HEK293 (cell line): ENCODE measurements around the gene CHCHD6.

Experiments
- BCL11A ChIP-seq: fragments of 450-650 bp; formaldehyde crosslinking; IDR thresholded peaks from 2 replicates; pipeline ENCODE4 v1.5.1; 2016; ENCODE audit warnings: low read depth, missing biosample characterization, missing genetic modification characterization
- BCL11B ChIP-seq: fragments of 450-650 bp; formaldehyde crosslinking; IDR thresholded peaks from 2 replicates; pipeline ENCODE4 v1.5.1; 2016; ENCODE audit warnings: low read depth, missing biosample characterization, missing genetic modification characterization
- FEZF1 ChIP-seq: fragments of 450-650 bp; formaldehyde crosslinking; IDR thresholded peaks from 2 replicates; pipeline ENCODE4 v1.5.1; 2016; ENCODE audit warnings: missing biosample characterization, missing genetic modification characterization
- GLIS2 ChIP-seq: fragments of 450-650 bp; formaldehyde crosslinking; IDR thresholded peaks from 2 replicates; pipeline ENCODE4 v1.5.1; 2016; ENCODE audit warnings: missing biosample characterization, missing genetic modification characterization
- KLF10 ChIP-seq: fragments of 450-650 bp; IDR thresholded peaks from 2 replicates; pipeline ENCODE4 v1.5.1; 2018; ENCODE audit warnings: missing biosample characterization, mild to moderate bottlenecking, missing genetic modification characterization
- KLF9 ChIP-seq: fragments of 450-650 bp; formaldehyde crosslinking; IDR thresholded peaks from 2 replicates; pipeline ENCODE4 v1.5.1; 2016; ENCODE audit warnings: missing biosample characterization, missing genetic modification characterization, low read depth
- MEIS1 ChIP-seq: sonication (generic); formaldehyde crosslinking; IDR thresholded peaks from 2 replicates; pipeline ENCODE4 v1.8.1; 2022; ENCODE audit warnings: missing genetic modification reagents, mild to moderate bottlenecking, borderline replicate concordance
- SALL2 ChIP-seq: fragments of 450-650 bp; formaldehyde crosslinking; IDR thresholded peaks from 2 replicates; pipeline ENCODE4 v1.5.0; 2017; ENCODE audit warnings: missing biosample characterization, mild to moderate bottlenecking, missing genetic modification characterization, borderline replicate concordance
- SP3 ChIP-seq: fragments of 450-650 bp; formaldehyde crosslinking; IDR thresholded peaks from 2 replicates; pipeline ENCODE4 v1.5.1; 2016; ENCODE audit warnings: missing biosample characterization, missing genetic modification characterization
- SP7 ChIP-seq: fragments of 450-650 bp; formaldehyde crosslinking; IDR thresholded peaks from 2 replicates; pipeline ENCODE4 v1.5.1; 2016; ENCODE audit warnings: missing biosample characterization, missing genetic modification characterization
- WT1 ChIP-seq: fragments of 450-650 bp; formaldehyde crosslinking; IDR thresholded peaks from 2 replicates; pipeline ENCODE4 v1.5.1; 2016; ENCODE audit warnings: missing biosample characterization, missing genetic modification characterization
- ZBTB7A ChIP-seq: fragments of 450-650 bp; formaldehyde crosslinking; IDR thresholded peaks from 2 replicates; pipeline ENCODE4 v1.5.1; 2016; ENCODE audit warnings: low read depth, missing biosample characterization, missing genetic modification characterization
- ZBTB8A ChIP-seq: fragments of 450-650 bp; formaldehyde crosslinking; IDR thresholded peaks from 2 replicates; pipeline ENCODE4 v1.5.1; 2016; ENCODE audit warnings: missing biosample characterization, missing genetic modification characterization
- ZFP41 ChIP-seq: fragments of 450-650 bp; formaldehyde crosslinking; IDR thresholded peaks from 2 replicates; pipeline ENCODE4 v1.5.1; 2016; ENCODE audit warnings: missing biosample characterization, missing genetic modification characterization, borderline replicate concordance
- ZNF140 ChIP-seq: fragments of 450-650 bp; formaldehyde crosslinking; IDR thresholded peaks from 2 replicates; pipeline ENCODE4 v1.5.1; 2016; ENCODE audit warnings: missing biosample characterization, missing genetic modification characterization
- ZNF169 ChIP-seq: fragments of 450-650 bp; formaldehyde crosslinking; IDR thresholded peaks from 2 replicates; pipeline ENCODE4 v1.5.1; 2016; ENCODE audit warnings: missing biosample characterization, missing genetic modification characterization
- ZNF311 ChIP-seq: fragments of 450-650 bp; formaldehyde crosslinking; IDR thresholded peaks from 2 replicates; pipeline ENCODE4 v1.5.1; 2017; ENCODE audit warnings: missing biosample characterization, missing genetic modification characterization, borderline replicate concordance
- ZNF324 ChIP-seq: fragments of 450-650 bp; formaldehyde crosslinking; IDR thresholded peaks from 2 replicates; pipeline ENCODE4 v1.5.1; 2016; ENCODE audit warnings: missing biosample characterization, missing genetic modification characterization
- ZNF335 ChIP-seq: fragments of 450-650 bp; formaldehyde crosslinking; conservative IDR thresholded peaks from 2 replicates; pipeline ENCODE4 v1.5.1; 2016; ENCODE audit warnings: missing biosample characterization, missing genetic modification characterization
- ZNF341 ChIP-seq: fragments of 450-650 bp; formaldehyde crosslinking; IDR thresholded peaks from 2 replicates; pipeline ENCODE4; 2016; ENCODE audit warnings: low read depth, missing biosample characterization, missing genetic modification characterization
- ZNF404 ChIP-seq: fragments of 450-650 bp; formaldehyde crosslinking; IDR thresholded peaks from 2 replicates; pipeline ENCODE4 v1.5.1; 2017; ENCODE audit warnings: missing biosample characterization, missing genetic modification characterization
- ZNF510 ChIP-seq: fragments of 450-650 bp; formaldehyde crosslinking; IDR thresholded peaks from 2 replicates; pipeline ENCODE4 v1.5.1; 2018; ENCODE audit warnings: mild to moderate bottlenecking, missing genetic modification characterization, missing biosample characterization; ENCODE audit not compliant: insufficient replicate concordance
- ZNF514 ChIP-seq: fragments of 450-650 bp; formaldehyde crosslinking; IDR thresholded peaks from 2 replicates; pipeline ENCODE4 v1.5.1; 2016; ENCODE audit warnings: missing biosample characterization, missing genetic modification characterization
- ZNF521 ChIP-seq: fragments of 450-650 bp; formaldehyde crosslinking; IDR thresholded peaks from 2 replicates; pipeline ENCODE4 v1.5.1; 2017; ENCODE audit warnings: missing biosample characterization, mild to moderate bottlenecking, missing genetic modification characterization
- ZNF585B ChIP-seq: fragments of 450-650 bp; formaldehyde crosslinking; IDR thresholded peaks from 2 replicates; pipeline ENCODE4 v1.5.1; 2016; ENCODE audit warnings: missing biosample characterization, missing genetic modification characterization
- ZNF596 ChIP-seq: fragments of 450-650 bp; IDR thresholded peaks from 2 replicates; pipeline ENCODE4 v1.5.0; 2018; ENCODE audit warnings: missing biosample characterization, mild to moderate bottlenecking, missing genetic modification characterization, moderate library complexity
- ZNF621 ChIP-seq: fragments of 450-650 bp; formaldehyde crosslinking; IDR thresholded peaks from 2 replicates; pipeline ENCODE4 v1.5.1; 2017; ENCODE audit warnings: missing biosample characterization, missing genetic modification characterization
- ZNF707 ChIP-seq: fragments of 450-650 bp; formaldehyde crosslinking; IDR thresholded peaks from 2 replicates; pipeline ENCODE4 v1.5.1; 2016; ENCODE audit warnings: missing biosample characterization, missing genetic modification characterization
- ZNF747 ChIP-seq: fragments of 450-650 bp; formaldehyde crosslinking; IDR thresholded peaks from 2 replicates; pipeline ENCODE4 v1.5.1; 2016; ENCODE audit warnings: missing biosample characterization, missing genetic modification characterization
- ZNF76 ChIP-seq: fragments of 450-650 bp; formaldehyde crosslinking; IDR thresholded peaks from 2 replicates; pipeline ENCODE4; 2016; ENCODE audit warnings: low read depth, missing biosample characterization, missing genetic modification characterization, borderline replicate concordance
- ZNF785 ChIP-seq: fragments of 450-650 bp; formaldehyde crosslinking; IDR thresholded peaks from 2 replicates; pipeline ENCODE4 v1.5.1; 2016; ENCODE audit warnings: missing biosample characterization, missing genetic modification characterization
- TF ChIP-seq, protein P1 (sequence below): fragments of 450-650 bp; formaldehyde crosslinking; optimal IDR thresholded peaks from 2 replicates; pipeline ENCODE3; 2016; ENCODE audit warnings: missing biosample characterization, mild to moderate bottlenecking, missing genetic modification characterization
- TF ChIP-seq, protein P2 (sequence below): fragments of 450-650 bp; formaldehyde crosslinking; IDR thresholded peaks from 2 replicates; pipeline ENCODE4 v1.5.1; 2016; ENCODE audit warnings: missing biosample characterization, missing genetic modification characterization
- TF ChIP-seq, protein P3 (sequence below): fragments of 450-650 bp; formaldehyde crosslinking; IDR thresholded peaks from 2 replicates; pipeline ENCODE4 v1.5.0; 2017; ENCODE audit warnings: missing biosample characterization, missing genetic modification characterization, borderline replicate concordance
- TF ChIP-seq, protein P4 (sequence below): fragments of 450-650 bp; formaldehyde crosslinking; IDR thresholded peaks from 2 replicates; pipeline ENCODE4 v1.5.1; 2016; ENCODE audit warnings: missing biosample characterization, missing genetic modification characterization

Gene CHCHD6

DNA sequence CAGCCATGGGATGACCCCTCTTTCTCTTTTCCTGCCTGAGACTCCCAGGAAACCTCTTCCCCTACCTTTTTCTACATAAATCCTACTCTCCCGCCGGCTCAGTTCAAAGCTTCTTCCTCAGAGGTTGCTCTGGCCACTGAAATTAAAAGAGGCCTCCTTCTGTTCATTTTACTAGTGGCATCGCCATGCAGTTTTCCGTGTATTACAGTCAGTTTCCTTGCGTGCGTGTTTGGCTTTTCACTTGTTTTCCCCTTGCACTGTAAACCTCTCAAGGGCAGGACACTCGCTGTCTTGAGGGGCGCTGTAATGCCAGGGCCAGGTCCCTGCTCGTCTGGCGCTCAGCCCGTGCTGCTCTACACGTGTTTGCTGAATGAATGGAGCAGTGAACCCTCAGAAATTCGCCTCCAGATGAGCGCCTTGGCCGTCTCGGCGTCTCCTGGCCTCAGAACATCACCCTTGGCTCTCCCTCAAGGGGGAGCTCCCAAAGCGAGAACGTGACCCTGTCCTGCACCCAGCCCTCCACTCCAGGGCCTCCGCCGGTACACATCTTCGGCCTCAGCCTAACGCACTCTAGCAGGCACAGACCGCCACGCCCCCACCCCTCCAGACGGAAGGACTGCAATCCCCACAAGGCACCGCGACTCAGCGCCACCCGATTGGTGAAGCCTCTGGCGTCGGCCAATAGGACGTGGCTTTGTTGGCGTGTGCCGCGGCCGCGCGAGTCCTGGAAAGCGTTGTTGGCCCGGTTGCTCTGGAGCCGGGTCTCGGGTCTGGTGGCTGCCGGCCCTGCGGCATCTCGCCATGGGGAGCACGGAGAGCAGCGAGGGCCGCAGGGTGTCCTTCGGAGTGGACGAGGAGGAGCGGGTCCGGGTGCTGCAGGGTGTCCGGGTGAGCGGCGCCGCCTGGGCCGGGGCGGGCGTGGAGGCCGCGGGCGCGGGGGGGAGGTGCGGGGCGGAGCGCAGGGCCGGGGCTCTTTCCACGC lies at the start of gene CHCHD6 (continued):
- TF ChIP-seq BCL11B (tag by site-specific recombination) (no peak), MEIS1 (CRISPR knock-in tag) (no peak), ZNF785 (tag by site-specific recombination) (no peak), ZFP41 (no peak), ZNF621 (tag by site-specific recombination) (no peak), ZNF404 (no peak), ZNF707 (tag by site-specific recombination) (no peak), SALL2 (tag by site-specific recombination) (no peak), ZNF585B (tag by site-specific recombination) (no peak), FEZF1 (no peak), ZNF311 (tag by site-specific recombination) (no peak), ZNF140 (no peak), ZBTB8A (tag by site-specific recombination) (peak; percentile 57), ZBTB7A (no peak), SP7 (tag by site-specific recombination) (0 out of 2 replicates have a peak, but pooled peaks have one; percentile 30), ZNF747 (no peak), ZNF510 (no peak), GLIS2 (tag by site-specific recombination) (peak; percentile 19; the same call in 1 of the 2 replicates), ZNF521 (tag by site-specific recombination) (no peak), ZNF76 (tag by site-specific recombination) (peak; percentile 93), WT1 (tag by site-specific recombination) (no peak), ZNF335 (peak; percentile 63), ZNF341 (tag by site-specific recombination) (no peak), ZNF169 (tag by site-specific recombination) (no peak), ZNF514 (tag by site-specific recombination) (no peak), KLF10 (tag by site-specific recombination) (no peak), ZNF596 (no peak), ZNF324 (tag by site-specific recombination) (no peak), BCL11A (tag by site-specific recombination) (no peak), KLF9 (tag by site-specific recombination) (peak; percentile 98), SP3 (tag by site-specific recombination) (peak; percentile 84)
- TF ChIP-seq, protein P1, sequence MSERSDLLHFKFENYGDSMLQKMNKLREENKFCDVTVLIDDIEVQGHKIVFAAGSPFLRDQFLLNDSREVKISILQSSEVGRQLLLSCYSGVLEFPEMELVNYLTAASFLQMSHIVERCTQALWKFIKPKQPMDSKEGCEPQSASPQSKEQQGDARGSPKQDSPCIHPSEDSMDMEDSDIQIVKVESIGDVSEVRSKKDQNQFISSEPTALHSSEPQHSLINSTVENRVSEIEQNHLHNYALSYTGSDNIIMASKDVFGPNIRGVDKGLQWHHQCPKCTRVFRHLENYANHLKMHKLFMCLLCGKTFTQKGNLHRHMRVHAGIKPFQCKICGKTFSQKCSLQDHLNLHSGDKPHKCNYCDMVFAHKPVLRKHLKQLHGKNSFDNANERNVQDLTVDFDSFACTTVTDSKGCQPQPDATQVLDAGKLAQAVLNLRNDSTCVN (tag by site-specific recombination) = peak; percentile 82
- TF ChIP-seq, protein P2, sequence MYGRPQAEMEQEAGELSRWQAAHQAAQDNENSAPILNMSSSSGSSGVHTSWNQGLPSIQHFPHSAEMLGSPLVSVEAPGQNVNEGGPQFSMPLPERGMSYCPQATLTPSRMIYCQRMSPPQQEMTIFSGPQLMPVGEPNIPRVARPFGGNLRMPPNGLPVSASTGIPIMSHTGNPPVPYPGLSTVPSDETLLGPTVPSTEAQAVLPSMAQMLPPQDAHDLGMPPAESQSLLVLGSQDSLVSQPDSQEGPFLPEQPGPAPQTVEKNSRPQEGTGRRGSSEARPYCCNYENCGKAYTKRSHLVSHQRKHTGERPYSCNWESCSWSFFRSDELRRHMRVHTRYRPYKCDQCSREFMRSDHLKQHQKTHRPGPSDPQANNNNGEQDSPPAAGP = no peak
- TF ChIP-seq, protein P3, sequence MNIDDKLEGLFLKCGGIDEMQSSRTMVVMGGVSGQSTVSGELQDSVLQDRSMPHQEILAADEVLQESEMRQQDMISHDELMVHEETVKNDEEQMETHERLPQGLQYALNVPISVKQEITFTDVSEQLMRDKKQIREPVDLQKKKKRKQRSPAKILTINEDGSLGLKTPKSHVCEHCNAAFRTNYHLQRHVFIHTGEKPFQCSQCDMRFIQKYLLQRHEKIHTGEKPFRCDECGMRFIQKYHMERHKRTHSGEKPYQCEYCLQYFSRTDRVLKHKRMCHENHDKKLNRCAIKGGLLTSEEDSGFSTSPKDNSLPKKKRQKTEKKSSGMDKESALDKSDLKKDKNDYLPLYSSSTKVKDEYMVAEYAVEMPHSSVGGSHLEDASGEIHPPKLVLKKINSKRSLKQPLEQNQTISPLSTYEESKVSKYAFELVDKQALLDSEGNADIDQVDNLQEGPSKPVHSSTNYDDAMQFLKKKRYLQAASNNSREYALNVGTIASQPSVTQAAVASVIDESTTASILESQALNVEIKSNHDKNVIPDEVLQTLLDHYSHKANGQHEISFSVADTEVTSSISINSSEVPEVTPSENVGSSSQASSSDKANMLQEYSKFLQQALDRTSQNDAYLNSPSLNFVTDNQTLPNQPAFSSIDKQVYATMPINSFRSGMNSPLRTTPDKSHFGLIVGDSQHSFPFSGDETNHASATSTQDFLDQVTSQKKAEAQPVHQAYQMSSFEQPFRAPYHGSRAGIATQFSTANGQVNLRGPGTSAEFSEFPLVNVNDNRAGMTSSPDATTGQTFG = no peak
- TF ChIP-seq, protein P4, sequence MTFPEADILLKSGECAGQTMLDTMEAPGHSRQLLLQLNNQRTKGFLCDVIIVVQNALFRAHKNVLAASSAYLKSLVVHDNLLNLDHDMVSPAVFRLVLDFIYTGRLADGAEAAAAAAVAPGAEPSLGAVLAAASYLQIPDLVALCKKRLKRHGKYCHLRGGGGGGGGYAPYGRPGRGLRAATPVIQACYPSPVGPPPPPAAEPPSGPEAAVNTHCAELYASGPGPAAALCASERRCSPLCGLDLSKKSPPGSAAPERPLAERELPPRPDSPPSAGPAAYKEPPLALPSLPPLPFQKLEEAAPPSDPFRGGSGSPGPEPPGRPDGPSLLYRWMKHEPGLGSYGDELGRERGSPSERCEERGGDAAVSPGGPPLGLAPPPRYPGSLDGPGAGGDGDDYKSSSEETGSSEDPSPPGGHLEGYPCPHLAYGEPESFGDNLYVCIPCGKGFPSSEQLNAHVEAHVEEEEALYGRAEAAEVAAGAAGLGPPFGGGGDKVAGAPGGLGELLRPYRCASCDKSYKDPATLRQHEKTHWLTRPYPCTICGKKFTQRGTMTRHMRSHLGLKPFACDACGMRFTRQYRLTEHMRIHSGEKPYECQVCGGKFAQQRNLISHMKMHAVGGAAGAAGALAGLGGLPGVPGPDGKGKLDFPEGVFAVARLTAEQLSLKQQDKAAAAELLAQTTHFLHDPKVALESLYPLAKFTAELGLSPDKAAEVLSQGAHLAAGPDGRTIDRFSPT (tag by site-specific recombination) = no peak
